GM19324 (cell line): ENCODE data around the gene C2orf81.
A peak's percentile ranks its signal among the peaks of the same experiment; 100 is the strongest.
"Not testable (repeated sequence)": the region's sequence is repeated elsewhere in the genome, so short reads cannot be mapped to it uniquely, and the experiment has no call there.

Source experiments
- ATAC-seq: cut with Tn5 transposase; IDR thresholded peaks from one replicate; pipeline ENCODE4 v1.9.1; 2021; ENCODE audit warnings: mild to moderate bottlenecking, moderate library complexity; ENCODE audit not compliant: unreplicated experiment, low FRiP score

Gene C2orf81

DNA sequence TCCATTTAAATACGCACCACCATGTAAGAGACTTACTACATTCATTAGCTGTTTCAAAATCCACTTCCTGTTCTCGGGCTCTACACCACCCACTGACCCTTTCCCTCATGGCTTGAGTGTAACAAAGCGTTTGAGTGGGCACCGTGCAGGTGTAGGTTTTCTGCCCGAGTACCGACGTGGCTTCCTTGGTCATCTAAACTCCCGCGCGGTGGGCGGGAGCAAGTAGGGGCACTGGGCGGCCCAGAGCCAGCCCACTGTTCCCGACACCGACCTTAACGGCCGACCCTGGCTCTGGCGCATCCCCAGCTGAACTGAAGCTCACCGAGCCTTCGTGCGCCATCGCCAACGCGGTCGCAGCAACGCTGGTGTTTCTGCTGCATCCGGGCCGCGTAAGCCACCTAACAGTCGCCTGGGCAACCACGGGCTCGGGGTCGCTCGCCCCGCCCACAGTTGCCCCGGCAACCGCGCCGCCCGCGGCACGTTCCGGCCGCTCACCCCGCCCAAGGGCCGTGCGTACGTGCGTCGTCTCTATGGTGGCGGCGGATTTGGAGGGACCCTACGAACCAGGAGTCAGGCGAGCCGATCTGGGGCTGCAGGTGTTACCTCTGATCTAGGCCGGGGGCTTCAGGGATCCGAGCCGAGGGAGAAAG, at the start of gene C2orf81, which contains the start of gene WDR54:
Gene C2orf81, minus strand, starts transcription at position 399 of the 650 bp plus-strand sequence. Its CDS starts 59 bp downstream, at position 340.
Gene WDR54, plus strand, starts transcription at position 510 of the 650 bp plus-strand sequence. CDS start 424 bp downstream, outside the sequence.
- ATAC-seq, result peak; percentile 94

DNA sequence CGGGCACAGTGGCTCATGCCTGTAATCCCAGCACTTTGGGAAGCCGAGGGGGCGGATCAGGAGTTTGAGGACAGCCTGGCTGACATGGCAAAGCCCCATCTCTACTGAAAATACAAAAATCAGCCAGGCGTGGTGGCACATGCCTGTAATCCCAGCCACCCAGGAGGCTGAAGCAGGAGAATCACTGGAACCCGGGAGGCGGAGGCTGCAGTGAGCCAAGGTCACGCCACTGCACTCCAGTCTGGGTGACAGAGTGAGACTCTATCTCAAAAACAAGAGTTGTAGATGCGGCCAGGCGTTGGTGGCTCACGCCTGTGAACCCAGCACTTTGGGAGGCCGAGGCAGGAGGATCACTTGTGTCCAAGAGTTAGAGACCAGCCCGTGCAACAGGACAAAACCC, 49.3 kb upstream of the C2orf81 start:
- not testable (repeated sequence) for ATAC-seq

DNA sequence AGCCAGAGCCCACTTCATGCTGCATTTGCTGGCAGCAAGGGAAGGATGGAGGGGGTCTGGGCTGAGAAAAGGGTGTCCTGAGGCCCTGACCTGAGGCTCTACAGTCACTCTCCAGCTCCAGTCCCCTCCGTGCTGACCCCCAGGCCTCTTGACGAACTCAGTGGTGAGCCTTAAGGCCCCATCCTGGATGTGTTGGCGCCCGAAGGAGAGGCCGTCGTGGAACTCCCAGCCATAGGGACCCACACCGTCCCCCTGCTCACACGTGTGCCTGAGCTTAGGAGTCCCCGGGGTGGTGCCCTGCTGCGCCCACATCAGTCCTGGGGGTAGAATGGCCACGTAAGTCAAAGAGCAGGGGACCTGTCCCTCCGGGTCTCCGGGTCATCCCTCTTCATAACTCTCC, 43.0 kb upstream of the C2orf81 start:
- peak; percentile 3 for ATAC-seq

DNA sequence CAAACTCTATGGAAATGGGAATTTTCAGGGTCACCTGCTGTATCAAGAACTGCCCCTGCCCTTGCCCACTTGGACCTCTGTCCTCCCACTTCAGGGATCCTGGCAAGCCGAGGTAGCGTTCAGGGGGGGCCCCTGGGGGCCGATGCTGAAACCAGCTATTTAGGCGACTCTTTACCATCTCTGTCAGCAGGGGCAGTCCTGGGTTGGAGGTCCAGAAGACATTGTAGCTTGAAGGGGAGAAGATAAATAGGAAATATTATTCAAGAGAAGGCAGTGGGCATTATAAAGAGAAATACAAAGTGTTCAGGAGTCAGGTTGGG, 41.3 kb upstream of the C2orf81 start:
- no peak for ATAC-seq

DNA sequence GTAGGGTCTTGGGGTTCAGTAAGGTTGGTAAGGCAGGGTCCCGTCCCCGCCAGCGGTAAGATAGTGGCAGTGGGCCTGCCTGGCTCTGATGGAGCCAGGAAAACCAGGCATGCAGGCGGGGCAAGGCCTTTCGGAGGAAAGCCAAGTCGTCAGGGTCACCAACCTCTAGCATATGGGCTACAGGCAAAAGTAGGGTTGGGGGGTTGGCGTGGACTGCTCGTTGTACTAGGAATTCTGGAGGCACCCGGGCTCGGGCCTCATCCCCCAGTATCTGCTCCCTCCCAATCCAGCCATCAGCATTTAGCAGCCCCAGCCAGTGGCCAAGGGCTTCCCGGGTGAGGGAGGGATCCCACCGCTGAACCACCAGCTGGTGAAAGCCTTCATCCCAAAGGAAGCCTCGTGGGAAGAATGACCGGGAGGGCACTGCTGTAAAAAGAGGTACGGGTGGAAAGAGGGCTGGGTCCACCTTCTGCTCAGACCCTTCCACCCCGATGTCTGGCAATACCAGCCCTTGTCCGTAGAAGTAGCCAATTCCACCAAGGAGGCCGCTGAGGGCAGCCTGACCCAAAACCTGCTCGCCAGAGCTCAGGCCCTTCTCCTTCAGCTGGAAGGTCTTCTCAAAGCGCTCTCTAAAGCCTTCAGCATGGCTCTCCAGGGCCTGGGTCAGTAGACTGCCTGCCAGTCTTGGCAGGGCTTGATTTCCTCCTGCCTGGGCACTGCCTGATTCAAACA, 40.8 kb upstream of the C2orf81 start:
- ATAC-seq, result no peak

DNA sequence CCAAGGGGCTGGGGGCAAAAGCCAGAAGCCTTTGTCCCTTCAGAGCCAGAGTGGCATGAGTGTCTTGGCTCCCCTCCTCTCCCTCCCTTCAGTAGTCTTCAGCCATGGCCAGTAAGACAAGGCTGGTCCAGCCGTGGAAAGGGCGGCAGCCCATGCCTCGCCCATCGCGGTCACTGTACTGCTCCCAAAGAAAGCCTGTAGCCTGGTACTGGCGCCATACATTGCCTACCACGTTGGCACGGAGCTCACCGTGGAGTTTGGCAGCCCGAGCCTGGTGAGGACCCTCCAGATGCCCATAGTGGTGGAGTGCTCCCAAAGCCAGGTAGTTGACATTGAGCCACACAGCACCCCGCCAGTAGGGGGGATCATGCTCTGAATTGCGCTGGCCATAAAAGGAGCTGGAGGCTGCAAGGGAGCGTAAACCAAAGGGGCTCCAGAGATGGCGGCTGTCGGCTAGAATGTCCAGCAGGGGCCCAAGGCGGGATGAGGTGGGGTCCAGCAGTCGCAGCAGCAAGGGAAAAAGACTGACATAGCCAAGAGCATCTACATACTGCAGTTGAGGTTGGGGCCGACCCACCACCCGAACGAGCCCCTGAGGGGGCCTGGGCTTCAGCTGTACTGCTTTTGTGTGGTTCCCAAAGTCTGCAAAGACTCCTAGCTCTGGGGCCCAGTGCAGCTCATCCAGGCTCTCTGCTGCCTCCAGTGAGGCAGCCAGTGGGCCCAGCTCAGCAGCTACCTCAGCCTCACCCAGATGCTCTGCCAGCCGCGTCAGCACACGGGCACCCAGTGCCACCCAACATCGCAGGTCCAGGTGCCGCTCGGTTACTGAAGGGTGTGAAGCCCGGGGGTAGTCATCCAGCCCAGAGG, 40.0 kb upstream of the C2orf81 start:
- no peak for ATAC-seq

DNA sequence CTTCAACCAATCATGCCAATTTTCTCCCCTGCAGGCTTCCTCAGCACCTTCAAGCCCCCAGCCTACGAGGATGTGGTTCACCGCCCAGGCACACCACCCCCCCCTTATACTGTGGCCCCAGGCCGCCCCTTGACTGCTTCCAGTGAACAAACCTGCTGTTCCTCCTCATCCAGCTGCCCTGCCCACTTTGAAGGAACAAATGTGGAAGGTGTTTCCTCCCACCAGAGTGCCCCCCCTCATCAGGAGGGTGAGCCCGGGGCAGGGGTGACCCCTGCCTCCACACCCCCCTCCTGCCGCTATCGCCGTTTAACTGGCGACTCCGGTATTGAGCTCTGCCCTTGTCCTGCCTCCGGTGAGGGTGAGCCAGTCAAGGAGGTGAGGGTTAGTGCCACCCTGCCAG, 38.8 kb upstream of the C2orf81 start:
- ATAC-seq, result not testable (repeated sequence)

DNA sequence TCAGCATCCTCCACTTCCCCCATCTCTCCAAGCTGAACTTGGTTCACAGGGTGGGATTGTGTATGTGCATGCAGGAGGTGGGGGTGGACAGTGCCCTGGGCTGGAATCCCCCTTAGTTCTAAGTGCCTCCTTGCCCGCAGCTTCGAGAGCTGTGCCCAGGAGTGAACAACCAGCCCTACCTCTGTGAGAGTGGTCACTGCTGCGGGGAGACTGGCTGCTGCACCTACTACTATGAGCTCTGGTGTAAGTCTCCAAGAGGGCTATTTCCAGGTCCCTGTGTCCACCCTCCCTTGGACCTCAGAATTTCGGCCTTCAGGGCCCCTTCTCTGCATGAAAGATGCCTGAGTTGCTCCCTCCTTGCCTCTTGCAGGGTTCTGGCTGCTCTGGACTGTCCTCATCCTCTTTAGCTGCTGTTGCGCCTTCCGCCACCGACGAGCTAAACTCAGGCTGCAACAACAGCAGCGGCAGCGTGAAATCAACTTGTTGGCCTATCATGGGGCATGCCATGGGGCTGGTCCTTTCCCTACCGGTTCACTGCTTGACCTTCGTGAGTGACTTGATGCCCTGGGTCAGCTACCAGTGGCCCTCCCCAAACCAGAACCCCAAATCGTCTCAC, 38.2 kb upstream of the C2orf81 start:
- not testable (repeated sequence) for ATAC-seq

DNA sequence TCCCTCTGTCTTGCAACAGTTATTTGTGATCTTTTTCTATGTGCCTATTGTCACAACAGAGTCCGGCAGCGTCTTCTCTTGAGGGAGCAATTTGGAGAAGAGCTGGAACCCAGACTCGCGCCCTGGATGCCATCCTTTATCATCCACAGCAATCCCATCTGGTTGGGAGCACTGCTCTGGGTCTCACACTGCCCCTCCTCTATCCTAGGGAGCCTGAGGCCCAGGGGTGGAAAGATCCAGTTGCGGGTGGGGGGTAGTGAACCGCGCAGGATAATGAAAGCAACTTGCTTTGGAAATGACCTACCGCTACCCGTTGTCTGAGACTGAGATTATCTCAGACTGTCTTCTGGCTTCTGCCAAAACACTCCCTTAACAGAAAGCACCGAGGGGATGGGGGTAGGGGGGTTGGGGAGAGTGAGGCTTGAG, 37.5 kb upstream of the C2orf81 start:
- ATAC-seq, result no peak

DNA sequence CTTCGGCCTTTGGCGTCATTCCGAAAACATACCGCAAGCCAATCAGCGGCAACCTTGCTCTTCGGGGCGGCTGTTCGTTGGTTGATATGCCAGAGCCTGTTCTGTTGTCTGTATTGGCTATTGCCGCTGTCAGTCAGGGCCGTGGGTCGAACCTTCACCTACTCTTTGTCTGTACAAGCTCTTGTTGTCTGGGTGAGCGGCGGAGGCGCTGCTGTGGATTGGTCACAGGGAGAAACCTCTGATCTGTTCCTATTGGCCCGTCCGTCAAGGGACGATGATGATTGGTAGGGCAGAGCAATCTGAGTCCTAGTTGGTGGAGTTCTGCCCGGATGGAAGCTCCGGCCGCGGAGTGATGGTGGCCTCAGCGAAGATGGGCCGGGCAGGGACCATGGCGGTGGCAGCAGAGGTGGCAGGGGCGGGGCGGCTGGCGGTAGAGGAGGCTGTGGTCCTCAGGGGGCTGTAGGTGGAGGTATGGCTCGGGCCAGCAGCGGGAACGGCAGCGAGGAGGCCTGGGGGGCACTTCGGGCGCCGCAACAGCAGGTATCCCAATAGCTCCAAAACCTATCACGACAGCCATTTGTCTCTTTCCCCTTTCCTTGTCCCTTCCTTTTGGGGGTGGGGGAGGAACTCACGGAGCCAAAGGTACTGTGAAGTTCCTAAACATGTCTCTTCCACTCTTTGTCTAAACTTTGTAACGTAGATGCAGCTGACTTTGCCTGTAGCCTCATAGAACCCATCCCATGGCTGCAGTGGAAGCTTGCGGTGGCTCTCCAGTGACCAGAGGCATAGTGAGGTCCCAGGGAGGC, 36.9 kb upstream of the C2orf81 start, which contains the start of gene WBP1:
Gene WBP1, plus strand, starts transcription at position 307 of the 806 bp plus-strand sequence. Its CDS starts 165 bp downstream, at position 472.
- ATAC-seq, result peak; percentile 86

DNA sequence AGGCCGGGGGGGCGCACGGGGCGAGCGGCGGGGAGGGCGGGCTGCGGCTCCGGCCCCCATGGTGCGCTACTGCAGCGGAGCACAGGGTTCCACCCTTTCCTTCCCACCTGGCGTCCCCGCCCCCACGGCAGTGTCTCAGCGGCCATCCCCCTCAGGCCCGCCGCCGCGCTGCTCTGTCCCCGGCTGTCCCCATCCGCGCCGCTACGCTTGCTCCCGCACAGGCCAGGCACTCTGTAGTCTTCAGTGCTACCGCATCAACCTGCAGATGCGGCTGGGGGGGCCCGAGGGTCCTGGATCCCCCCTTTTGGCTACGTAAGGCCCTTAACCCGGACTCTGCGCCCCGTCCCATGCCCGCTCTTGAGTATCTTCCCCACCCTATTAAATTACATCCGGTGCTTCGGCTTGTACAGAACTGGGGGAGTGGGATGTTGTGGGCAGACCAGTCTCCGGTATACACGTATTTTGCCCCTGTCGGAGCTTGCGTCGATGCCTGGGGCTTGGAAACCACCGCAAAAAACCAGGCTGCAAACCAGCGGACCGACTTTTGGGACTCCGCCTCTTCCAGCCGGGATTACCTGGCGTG, 36.2 kb upstream of the C2orf81 start:
- ATAC-seq, result peak; percentile 29

DNA sequence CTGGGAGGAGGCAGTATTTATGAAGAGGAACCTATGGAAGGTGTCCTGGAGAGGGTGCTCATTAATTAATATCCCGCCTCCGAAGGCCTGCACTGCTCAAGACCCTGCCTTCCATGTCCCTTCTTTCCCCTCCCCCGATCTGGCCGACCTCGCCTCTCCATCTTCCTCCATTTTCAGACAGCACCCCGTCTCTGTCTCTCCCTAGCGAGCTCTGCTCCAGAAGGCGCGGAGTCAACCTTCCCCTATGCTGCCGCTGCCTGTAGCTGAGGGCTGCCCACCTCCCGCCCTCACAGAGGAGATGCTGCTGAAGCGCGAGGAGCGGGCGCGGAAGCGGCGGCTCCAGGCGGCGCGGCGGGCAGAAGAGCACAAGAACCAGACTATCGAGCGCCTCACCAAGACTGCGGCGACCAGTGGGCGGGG, 35.7 kb upstream of the C2orf81 start:
- no peak for ATAC-seq

DNA sequence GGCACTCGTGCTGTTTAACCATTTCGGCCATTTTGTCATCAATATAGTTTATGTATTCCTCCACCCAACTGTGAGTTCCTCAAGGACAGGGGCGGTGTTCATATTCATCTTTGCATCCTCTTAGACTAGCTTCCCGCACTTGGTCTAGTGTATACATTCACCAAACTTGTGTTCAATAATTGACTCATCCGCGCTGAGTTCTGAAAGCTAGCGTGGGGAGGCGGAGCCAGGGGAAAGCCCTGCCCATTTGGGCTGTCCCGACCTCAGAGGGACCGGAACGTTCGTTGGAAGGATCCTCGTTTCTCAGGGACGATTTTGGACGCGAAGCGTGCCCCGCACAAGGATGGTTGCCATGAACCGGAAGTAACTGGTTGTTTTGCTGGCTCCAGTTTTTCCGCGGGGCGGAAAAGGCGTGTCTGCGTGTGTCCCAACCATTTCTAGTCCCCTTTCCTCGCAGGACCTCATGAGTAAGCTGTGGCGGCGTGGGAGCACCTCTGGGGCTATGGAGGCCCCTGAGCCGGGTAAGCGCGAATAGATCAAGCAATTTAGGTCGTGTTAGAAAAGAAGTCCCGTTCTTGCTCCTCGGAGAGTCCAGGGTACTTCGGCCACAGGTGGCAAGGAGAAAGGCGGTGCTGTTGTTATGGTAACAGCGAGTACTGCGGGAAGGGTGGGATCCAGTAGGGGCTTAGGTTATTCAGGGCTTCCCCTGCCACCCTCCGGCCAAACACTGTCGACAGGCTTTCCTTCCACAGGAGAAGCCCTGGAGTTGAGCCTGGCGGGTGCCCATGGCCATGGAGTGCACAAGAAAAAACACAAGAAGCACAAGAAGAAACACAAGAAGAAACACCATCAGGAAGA, 33.5 kb upstream of the C2orf81 start, which contains the start of gene INO80B:
Gene INO80B, plus strand, starts transcription at position 434 of the 858 bp plus-strand sequence. Its CDS starts 30 bp downstream, at position 464.
- ATAC-seq, result peak; percentile 50

DNA sequence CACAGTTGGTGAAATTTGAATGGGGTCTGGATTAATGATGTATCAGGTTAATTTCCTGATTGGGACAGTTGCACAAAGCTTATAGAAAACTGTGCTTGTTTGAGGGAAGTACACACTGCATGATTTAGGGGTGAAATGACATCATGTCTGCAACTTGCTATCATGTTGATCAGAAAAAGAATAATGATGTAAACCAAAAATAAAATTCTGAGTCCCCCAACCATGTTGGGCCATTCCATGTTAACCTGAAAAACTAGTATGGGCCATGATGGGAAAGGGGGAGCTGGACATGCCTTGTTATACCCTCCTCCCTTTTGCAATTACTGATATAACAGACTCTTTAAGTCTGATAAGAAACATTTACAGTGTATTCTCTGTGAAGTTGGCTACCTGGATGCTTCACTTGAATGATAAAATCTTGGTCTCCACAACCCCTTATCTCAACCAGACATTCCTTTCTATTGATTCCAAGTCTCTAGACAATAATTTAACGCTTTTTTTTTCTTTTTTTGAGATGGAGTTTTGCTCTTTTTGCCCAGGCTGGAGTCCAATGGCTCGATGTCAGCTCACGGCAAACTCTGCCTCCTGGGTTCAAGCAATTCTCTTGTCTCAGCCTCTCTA, 29.3 kb upstream of the C2orf81 start:
- ATAC-seq, result no peak

DNA sequence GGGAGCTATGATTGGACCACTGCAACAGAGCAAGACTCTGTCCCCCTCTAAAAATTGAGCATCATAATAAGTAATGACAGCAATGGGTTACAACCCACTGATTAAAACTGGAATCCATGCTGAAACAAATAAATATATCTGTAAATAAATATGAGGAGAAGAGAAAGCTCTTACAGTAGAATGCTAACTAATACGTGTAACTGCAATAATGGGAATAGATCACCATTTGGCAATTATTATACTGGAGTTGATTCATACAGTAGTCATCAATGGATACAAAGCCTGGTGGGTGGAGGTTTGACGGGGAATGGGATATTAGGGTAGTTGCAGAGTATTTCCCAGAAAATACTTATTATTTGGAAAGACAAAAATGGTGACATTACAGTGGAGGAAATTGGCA, 27.4 kb upstream of the C2orf81 start:
- ATAC-seq, result no peak

DNA sequence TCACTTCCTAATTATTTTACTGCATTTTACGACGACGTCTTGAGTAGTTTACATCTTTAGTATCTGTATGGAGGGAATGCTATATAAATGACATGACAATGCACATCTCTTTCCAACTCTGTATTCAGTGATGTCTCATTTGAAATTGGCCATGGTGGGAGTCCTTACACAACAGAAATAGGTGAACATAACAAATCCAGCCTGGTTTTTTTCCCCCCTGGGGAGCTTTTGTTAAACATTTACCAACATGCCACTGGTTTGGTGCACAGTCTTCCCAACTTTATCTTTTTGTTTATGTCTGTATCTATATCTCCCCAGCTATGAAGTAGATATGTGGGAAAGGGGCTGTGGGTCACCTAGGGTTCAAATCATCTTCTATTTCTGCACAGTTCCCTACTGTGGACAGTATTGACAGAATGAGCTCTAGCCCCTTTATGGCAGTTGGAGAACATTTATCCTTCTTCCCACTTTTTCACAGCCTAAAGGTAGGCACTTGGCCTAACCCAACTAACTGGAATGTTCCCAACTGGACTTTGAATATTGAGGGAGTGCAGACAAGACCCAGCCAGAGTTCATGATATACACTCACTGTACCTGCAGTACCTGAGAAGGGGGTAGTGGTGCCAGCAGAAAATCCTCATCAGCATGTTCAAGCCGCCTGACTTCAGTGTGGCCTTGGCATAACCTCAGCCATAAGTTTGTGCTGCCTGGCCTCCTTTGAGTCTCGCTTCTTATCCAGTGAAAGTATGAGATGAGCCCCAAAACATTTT, 26.0 kb upstream of the C2orf81 start:
- no peak for ATAC-seq
